Measurements from ENCODE around the gene PPP1R12A.

- TF ChIP-seq ELK1 (IDR thresholded peaks at IDR 0.05; ENCODE audit: borderline replicate concordance, low read depth, low read length) = no peak
- no peak for TF ChIP-seq CTCF (conservative IDR thresholded peaks at IDR 0.05; ENCODE audit: low read depth, low read length)
- no peak for TF ChIP-seq CHD1 (IDR thresholded peaks at IDR 0.05; ENCODE audit: low read depth, low read length)
- no peak for TF ChIP-seq SMC3 (IDR thresholded peaks at IDR 0.05; ENCODE audit: low read depth, low read length)
- TF ChIP-seq POLR2A (IDR thresholded peaks at IDR 0.05; ENCODE audit: low read depth, low read length) = no peak
Measured at GRCh38 chr12:79961411-79961810, 26.5 kb upstream of the PPP1R12A start.
